HG03103 (cell line): Measurements from ENCODE around the gene CLIC3.
A peak's percentile ranks its signal among the peaks of the same experiment; 100 is the strongest.
"Not testable (repeated sequence)": the region's sequence is repeated elsewhere in the genome, so short reads cannot be mapped to it uniquely, and the experiment has no call there.

ENCODE experiments used
- ATAC-seq: cut with Tn5 transposase; IDR thresholded peaks from one replicate; pipeline ENCODE4 v1.9.1; 2021; ENCODE audit warnings: low read depth; ENCODE audit not compliant: unreplicated experiment

CLIC3 gene

GRCh38 chr9:137006116-137007003 is 10.0 kb upstream of the CLIC3 start:
- no peak for ATAC-seq

DNA sequence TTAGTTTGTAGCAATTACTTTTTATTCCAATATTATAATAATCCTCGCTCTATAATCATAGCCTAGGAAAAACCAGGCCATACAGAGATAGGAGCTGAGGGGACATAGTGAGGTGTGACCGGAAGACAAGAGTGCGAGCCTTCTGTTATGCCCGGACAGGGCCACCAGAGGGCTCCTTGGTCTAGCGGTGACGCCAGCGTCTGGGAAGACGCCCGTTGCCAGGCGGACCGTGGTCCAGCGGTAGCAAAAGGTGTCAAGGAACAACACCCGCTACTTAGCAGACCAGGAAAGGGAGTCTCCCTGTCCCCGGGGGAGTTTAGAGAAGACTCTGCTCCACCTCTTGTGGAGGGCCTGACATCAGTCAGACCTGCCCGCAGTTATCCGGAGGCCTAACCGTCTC is 7.9 kb upstream of the CLIC3 start:
- not testable (repeated sequence) for ATAC-seq

- ATAC-seq = no peak
Measured at GRCh38 chr9:137002646-137003041, 6.3 kb upstream of the CLIC3 start.

- ATAC-seq = no peak
Measured at GRCh38 chr9:137001857-137002645, 5.7 kb upstream of the CLIC3 start.

DNA sequence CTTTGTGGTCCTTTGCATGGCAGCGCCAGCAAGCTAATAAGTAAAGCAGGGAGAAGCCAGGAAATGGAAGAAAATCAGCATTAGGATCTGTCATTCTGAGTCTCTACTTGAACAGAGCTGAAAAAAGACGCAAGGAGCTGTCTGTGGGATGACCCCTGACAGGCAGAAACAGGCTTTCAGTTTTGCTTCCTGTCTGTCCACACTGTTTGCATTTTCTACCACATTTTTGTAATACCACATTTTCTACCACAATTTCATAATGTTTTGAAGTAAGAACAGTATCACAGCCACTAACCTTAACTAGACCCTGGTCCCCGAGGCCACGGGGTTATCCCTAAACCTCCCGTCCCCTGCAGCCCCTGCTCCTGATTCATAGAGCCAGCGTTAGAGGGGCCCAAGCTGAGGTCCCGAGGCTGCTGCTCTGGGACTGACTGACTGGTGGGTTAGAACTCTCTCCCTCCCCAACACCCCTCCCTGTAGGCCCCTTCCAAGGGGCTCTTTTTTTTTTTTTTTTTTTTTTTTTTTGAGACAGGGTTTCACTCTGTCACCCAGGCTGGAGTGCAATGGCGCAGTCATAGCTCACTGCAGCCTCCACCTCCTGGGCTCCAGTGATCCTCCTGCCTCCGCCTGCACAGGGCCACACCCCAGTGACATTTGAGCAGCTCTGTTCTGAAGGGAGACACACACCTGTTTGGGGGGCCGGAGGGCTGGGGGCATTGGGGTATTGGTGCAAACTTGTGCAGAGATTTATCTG is 4.0 kb upstream of the CLIC3 start:
- no peak for ATAC-seq

GRCh38 chr9:136997830-136998234 is 1.5 kb upstream of the CLIC3 start:
- no peak for ATAC-seq

GRCh38 chr9:136997371-136997770 is 1.0 kb upstream of the CLIC3 start:
- ATAC-seq = no peak

- ATAC-seq = no peak
Measured at GRCh38 chr9:136995772-136996311, 526 bp downstream of the CLIC3 start.

- no peak for ATAC-seq
Measured at GRCh38 chr9:136995362-136995761, 1.0 kb downstream of the CLIC3 start.

DNA sequence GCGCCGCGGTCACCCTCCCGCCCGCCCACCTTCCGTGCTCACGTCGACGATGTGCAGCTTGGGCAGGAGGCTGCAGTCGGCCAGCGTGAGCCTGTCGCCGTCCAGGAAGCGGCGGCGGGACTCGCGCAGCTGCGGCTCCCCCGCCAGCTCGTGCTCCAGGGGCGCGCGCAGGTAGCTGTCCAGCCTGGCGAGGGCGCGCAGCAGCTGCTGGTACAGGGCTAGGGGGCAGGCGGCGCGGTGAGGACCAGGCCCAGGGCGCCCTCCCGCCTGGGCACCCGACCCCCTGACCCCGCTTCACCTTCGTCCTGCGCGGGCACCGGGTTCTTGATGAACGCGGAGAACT is 1.5 kb downstream of the CLIC3 start:
- ATAC-seq = no peak

DNA sequence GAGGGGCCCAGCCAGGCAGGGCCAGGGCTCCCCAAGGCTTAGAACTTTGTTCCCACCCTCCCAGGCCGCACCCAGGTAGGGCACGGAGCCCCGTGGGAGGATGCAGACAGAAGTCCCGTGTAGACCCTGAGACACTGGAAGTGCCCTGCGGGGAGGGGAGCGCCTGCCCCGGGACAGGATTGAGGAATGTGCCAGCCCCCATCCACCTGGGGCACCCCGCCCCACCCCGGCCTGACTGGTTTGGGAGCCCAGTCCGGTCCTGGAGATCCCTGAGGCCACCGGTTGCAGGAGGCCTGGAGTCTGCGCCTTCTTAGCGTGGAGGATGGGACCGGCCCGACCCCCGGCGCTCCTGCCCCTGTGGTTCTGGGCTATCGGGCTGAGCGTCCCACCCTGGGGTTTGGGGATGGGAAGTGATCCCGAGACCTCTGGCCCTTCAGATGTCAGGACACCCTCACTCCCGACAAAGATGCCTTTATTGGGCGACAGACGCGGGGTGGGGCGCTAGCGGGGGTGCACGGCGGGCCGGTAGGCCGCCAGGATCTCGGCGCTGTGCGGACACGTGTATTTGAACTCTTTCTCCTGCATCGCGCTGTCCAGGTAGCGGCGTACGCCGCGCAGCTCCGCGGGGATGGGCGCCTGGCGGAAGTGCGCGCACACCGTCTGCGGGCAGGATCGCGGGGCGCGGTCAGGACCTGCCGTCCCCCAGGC is 2.0 kb downstream of the CLIC3 start:
- no peak for ATAC-seq

DNA sequence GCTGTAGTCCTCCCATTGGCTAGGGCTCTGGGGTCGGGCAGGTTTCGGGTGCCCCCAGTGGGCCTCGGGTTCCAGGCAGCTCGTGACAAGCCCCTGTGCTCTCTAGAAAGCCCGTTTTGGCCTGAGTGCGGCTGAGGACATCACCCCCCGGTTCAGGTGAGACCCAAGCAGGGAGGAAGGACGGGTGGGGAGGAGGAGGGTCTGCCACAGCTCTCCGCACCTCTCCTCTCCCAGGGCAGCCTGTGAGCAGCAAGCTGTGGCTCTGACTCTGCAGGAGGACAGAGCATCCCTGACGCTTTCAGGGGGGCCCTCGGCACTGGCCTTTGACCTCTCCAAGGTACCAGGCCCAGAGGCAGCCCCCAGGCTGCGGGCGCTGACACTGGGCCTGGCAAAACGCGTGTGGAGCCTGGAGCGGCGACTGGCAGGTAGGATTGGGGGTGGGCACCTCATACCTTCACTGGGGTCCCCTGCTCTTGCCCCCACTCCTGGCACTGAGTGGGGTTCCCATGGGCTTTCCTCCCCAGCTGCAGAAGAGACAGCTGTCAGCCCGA is 3.5 kb downstream of the CLIC3 start:
- no peak for ATAC-seq

DNA sequence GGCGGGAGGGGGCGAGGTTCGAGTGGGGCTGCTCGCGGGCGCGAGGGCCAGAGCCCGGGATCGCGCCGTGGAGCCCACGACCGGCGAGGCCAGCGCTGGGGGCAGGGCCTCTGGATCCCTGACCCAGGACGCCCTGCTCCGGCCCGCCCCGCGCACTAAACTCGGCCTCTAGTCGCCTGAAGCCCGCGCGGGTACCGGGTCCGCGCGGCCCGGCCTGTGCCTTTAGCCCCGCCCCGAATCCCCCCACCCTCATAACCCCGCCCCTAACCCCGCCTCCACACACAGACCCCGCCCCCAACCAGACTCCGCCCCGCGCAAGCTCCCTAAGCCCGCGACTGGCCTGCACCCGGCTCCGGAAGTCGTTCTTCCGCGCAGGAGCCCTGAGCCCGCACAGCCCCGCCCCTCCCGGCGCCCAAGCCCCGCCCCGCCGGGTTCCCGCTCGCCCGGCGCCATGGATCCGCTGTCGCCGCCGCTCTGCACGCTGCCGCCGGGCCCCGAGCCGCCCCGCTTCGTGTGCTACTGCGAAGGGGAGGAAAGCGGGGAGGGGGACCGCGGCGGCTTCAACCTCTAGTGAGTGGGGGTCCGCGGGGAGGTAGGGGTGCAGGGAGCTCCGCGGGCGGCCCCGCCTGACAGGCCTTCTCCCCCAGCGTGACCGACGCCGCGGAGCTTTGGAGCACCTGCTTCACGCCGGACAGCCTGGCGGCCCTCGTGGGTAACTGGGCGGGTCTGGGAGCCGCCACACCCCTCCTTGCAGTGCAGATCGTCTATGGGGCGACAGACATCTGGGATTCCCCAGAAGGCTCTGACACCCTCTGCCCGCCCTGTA is 4.2 kb downstream of the CLIC3 start, which contains the start of gene PAXX:
Gene PAXX, plus strand, starts transcription at position 430 of the 826 bp plus-strand sequence. Its CDS starts 22 bp downstream, at position 452.
- peak; percentile 78 for ATAC-seq

GRCh38 chr9:136990242-136990911 is 6.0 kb downstream of the CLIC3 start:
- ATAC-seq = no peak

DNA sequence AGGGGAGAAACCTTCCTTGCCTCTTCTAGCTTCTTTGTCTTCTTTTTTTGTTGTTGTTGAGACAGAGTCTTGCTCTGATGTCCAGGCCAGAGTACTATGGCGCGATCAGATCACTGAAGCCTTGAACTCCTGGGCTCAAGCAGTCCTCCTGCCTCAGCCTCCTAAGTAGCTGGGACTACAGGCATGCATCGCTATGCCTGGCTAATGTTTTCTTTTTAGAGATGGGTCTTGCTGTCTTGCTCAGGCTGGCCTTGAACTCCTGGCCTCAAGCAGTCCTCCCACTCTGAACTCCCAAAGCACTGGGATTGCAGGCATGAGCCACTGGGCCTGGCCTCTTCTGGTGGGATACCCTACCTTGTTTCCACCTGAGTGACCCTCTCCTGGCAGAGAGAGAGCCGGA is 7.5 kb downstream of the CLIC3 start:
- ATAC-seq = no peak

- ATAC-seq = no peak
Measured at GRCh38 chr9:136985853-136986252, 10.5 kb downstream of the CLIC3 start.

GRCh38 chr9:136985027-136985602 is 11.3 kb downstream of the CLIC3 start:
- ATAC-seq = no peak

DNA sequence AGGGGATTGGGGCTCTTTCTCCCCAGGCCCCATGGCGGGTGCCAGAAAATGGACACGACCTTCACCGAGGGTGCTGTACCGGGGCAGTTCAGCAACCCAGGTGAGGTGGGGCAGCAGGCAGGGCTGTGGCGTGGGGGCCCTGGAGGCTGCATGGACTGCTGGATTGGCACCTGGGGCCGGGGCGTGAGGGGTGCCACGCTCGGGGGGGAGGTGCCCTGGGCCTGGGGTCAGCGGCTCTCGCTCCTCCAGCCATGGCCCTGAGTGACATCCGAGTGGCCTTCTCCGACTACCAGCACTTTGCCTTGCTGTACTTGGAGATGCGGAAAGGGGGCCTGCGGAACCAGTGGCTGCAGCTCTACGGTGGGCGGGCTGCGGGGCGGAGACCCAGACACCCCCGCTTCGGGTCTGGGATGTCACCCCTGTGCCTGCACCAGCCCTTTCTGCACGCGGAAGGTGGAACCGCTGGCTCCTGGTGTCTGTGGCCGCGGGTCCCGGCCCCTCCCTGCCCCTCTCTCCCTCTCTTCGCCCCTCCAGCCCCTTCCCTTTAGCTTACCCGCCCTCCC is 11.8 kb downstream of the CLIC3 start:
- no peak for ATAC-seq
